ENCODE data around the gene HTATIP2.

HTATIP2 gene

DNA sequence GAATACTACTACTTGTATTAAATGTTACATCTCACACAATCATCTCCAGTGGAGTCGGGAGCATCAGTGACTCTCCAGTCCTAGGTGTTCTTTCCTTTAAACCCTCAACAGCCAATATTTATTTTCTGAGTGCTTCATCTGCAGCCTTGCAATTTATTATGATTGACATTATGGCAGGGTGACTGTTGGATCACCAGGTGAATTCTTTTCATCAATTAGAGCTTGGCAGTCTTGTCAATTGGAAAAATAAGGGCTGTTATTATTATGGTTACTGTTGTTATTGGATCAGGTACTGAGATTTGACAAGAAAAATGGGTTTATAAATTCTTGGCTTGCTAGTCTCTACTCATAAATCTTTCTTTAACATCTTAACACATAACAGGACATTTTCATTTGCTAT is 27.5 kb upstream of the HTATIP2 start:
- whole genome bisulfite sequencing (ENCODE audit: extremely low coverage, insufficient coverage, insufficient read length), result no CpG with 5 or more reads among the region's 1 CpG
- H2BK120ac ChIP-seq (ENCODE audit: insufficient read depth, low read length, poor library complexity), result no peak overlapping the region

GRCh38 chr11:20337526-20338154 is 25.9 kb upstream of the HTATIP2 start:
- no CpG with 5 or more reads among the region's 9 CpGs for WGBS (ENCODE audit: extremely low coverage, insufficient coverage, insufficient read length)

More for the DNA sequence above, 27.5 kb upstream of the HTATIP2 start:
- H3K4me3 ChIP-seq (ENCODE audit: low read depth, low read length), result no peak overlapping the region
- H3K18ac ChIP-seq (ENCODE audit: low read length), result no peak overlapping the region
- no peaks in the 10 kb centered on the region for H3K36me3 ChIP-seq (ENCODE audit: control insufficient read depth in 1 of 2, insufficient read depth in 2 of 2, low read length in 2 of 2)
- H2AK5ac ChIP-seq (ENCODE audit: low read length), result no peak overlapping the region
- DNase-seq, result no peak
- no peak overlapping the region for H3K27ac ChIP-seq (ENCODE audit: low read depth, low read length)
- no peaks in the 10 kb centered on the region for H3K4me1 ChIP-seq (ENCODE audit: control insufficient read depth in 1 of 2, insufficient read depth in 2 of 2, low read length in 2 of 2)
- no peak overlapping the region for H3K4me2 ChIP-seq (ENCODE audit: low read length)
- no peak overlapping the region for H2AFZ ChIP-seq (ENCODE audit: insufficient read depth, low read length, poor library complexity)
- no peaks in the 10 kb centered on the region for H3K79me2 ChIP-seq (ENCODE audit: control insufficient read depth, insufficient read depth, low read length, poor library complexity)
- no peak overlapping the region for H2BK12ac ChIP-seq (ENCODE audit: low read length)
- no peak overlapping the region for H3K4ac ChIP-seq (ENCODE audit: low read depth, low read length)
- no peak overlapping the region for H2BK5ac ChIP-seq (ENCODE audit: low read depth, low read length, poor library complexity)
- H3K79me1 ChIP-seq (ENCODE audit: low read length), result no peaks in the 10 kb centered on the region
- no peaks in the 10 kb centered on the region for H3K27me3 ChIP-seq (ENCODE audit: insufficient read depth, low read length)
- H4K91ac ChIP-seq (ENCODE audit: low read depth, low read length), result no peak overlapping the region
- no peaks in the 10 kb centered on the region for H3K9me3 ChIP-seq (ENCODE audit: insufficient read depth, low read depth, low read length)
- H3K14ac ChIP-seq (ENCODE audit: low read length), result no peak overlapping the region
- H4K12ac ChIP-seq (ENCODE audit: low read depth, low read length), result no peak overlapping the region
- no peak overlapping the region for H3K9ac ChIP-seq (ENCODE audit: low read length)
- H4K8ac ChIP-seq (ENCODE audit: low read depth, low read length), result no peak overlapping the region
- no peak overlapping the region for H3K23ac ChIP-seq (ENCODE audit: low read length)

GRCh38 chr11:20342347-20343141 is 21.0 kb upstream of the HTATIP2 start:
- no peak overlapping the region for H3K14ac ChIP-seq (ENCODE audit: low read length)
- peak overlapping the region; percentile 47 for H3K4me2 ChIP-seq (ENCODE audit: low read length)
- no peak overlapping the region for H4K8ac ChIP-seq (ENCODE audit: low read depth, low read length)
- no peak overlapping the region for H2BK12ac ChIP-seq (ENCODE audit: low read length)
- no peaks in the 10 kb centered on the region for H3K36me3 ChIP-seq (ENCODE audit: control insufficient read depth in 1 of 2, insufficient read depth in 2 of 2, low read length in 2 of 2)
- no peak overlapping the region for H3K18ac ChIP-seq (ENCODE audit: low read length)
- H2BK120ac ChIP-seq (ENCODE audit: insufficient read depth, low read length, poor library complexity), result no peak overlapping the region
- no peaks in the 10 kb centered on the region for H3K27me3 ChIP-seq (ENCODE audit: insufficient read depth, low read length)
- H2AFZ ChIP-seq (ENCODE audit: insufficient read depth, low read length, poor library complexity), result no peak overlapping the region
- H3K4ac ChIP-seq (ENCODE audit: low read depth, low read length), result no peak overlapping the region
- no peak overlapping the region for H3K23ac ChIP-seq (ENCODE audit: low read length)
- H3K4me3 ChIP-seq (ENCODE audit: low read depth, low read length), result no peak overlapping the region
- no peak overlapping the region for H2BK5ac ChIP-seq (ENCODE audit: low read depth, low read length, poor library complexity)
- H3K79me1 ChIP-seq (ENCODE audit: low read length), result no peaks in the 10 kb centered on the region
- no peak overlapping the region for H3K9ac ChIP-seq (ENCODE audit: low read length)
- no peaks in the 10 kb centered on the region for H3K9me3 ChIP-seq (ENCODE audit: insufficient read depth, low read depth, low read length)
- H3K79me2 ChIP-seq (ENCODE audit: control insufficient read depth, insufficient read depth, low read length, poor library complexity), result no peaks in the 10 kb centered on the region
- peaks cover 4 to 10% of the 10 kb centered on the region in 2 experiments for H3K4me1 ChIP-seq (ENCODE audit: control insufficient read depth in 1 of 2, insufficient read depth in 2 of 2, low read length in 2 of 2)
- no peak overlapping the region for H3K27ac ChIP-seq (ENCODE audit: low read depth, low read length)
- no CpG with 5 or more reads among the region's 26 CpGs for WGBS (ENCODE audit: extremely low coverage, insufficient coverage, insufficient read length)
- no peak overlapping the region for H4K91ac ChIP-seq (ENCODE audit: low read depth, low read length)
- DNase-seq, result no peak
- H4K12ac ChIP-seq (ENCODE audit: low read depth, low read length), result no peak overlapping the region
- H2AK5ac ChIP-seq (ENCODE audit: low read length), result no peak overlapping the region

More at GRCh38 chr11:20337526-20338154, 25.9 kb upstream of the HTATIP2 start:
- H2BK12ac ChIP-seq (ENCODE audit: low read length), result no peak overlapping the region
- no peak overlapping the region for H4K8ac ChIP-seq (ENCODE audit: low read depth, low read length)
- H3K18ac ChIP-seq (ENCODE audit: low read length), result no peak overlapping the region
- H2BK5ac ChIP-seq (ENCODE audit: low read depth, low read length, poor library complexity), result no peak overlapping the region
- no peak overlapping the region for H4K91ac ChIP-seq (ENCODE audit: low read depth, low read length)
- H2AFZ ChIP-seq (ENCODE audit: insufficient read depth, low read length, poor library complexity), result no peak overlapping the region
- no peak overlapping the region for H4K12ac ChIP-seq (ENCODE audit: low read depth, low read length)
- no peaks in the 10 kb centered on the region for H3K9me3 ChIP-seq (ENCODE audit: insufficient read depth, low read depth, low read length)
- H3K4me1 ChIP-seq (ENCODE audit: control insufficient read depth in 1 of 2, insufficient read depth in 2 of 2, low read length in 2 of 2), result peaks cover 4% of the 10 kb centered on the region in 2 experiments
- H3K79me2 ChIP-seq (ENCODE audit: control insufficient read depth, insufficient read depth, low read length, poor library complexity), result no peaks in the 10 kb centered on the region
- no peak overlapping the region for H3K27ac ChIP-seq (ENCODE audit: low read depth, low read length)
- peak in 1 of 2 donors; percentile 48 for DNase-seq
- H3K27me3 ChIP-seq (ENCODE audit: insufficient read depth, low read length), result no peaks in the 10 kb centered on the region
- H3K4me2 ChIP-seq (ENCODE audit: low read length), result no peak overlapping the region
- H3K36me3 ChIP-seq (ENCODE audit: control insufficient read depth in 1 of 2, insufficient read depth in 2 of 2, low read length in 2 of 2), result no peaks in the 10 kb centered on the region
- no peak overlapping the region for H3K14ac ChIP-seq (ENCODE audit: low read length)
- no peak overlapping the region for H3K4ac ChIP-seq (ENCODE audit: low read depth, low read length)
- no peak overlapping the region for H3K23ac ChIP-seq (ENCODE audit: low read length)
- no peak overlapping the region for H3K9ac ChIP-seq (ENCODE audit: low read length)
- H2AK5ac ChIP-seq (ENCODE audit: low read length), result no peak overlapping the region
- H3K79me1 ChIP-seq (ENCODE audit: low read length), result no peaks in the 10 kb centered on the region
- H2BK120ac ChIP-seq (ENCODE audit: insufficient read depth, low read length, poor library complexity), result no peak overlapping the region
- H3K4me3 ChIP-seq (ENCODE audit: low read depth, low read length), result no peak overlapping the region

DNA sequence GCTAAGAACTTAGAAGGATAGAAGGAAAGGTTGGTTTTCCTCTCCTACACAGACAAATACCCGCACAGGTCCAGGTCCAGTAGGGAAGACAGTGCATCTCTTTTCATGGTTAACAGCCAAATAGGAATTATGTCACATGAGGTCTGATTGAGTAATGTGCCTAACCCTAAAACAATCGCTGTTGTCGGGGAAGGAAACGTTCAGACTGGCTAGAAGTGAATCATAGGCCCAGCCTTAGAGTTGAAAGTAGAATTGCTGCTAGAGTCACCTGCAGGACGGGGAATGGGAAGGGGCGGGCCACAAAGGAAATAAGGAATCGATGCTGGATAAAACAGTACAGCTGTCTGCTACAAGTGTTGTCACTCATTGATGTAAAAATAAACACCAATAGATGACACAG is 12.4 kb upstream of the HTATIP2 start:
- no peak overlapping the region for H3K23ac ChIP-seq (ENCODE audit: low read length)
- H3K36me3 ChIP-seq (ENCODE audit: control insufficient read depth in 1 of 2, insufficient read depth in 2 of 2, low read length in 2 of 2), result no peaks in the 10 kb centered on the region
- WGBS (ENCODE audit: extremely low coverage, insufficient coverage, insufficient read length), result no CpG with 5 or more reads among the region's 7 CpGs

More for the DNA sequence above, 12.4 kb upstream of the HTATIP2 start:
- Histone ChIP-seq H3K4me1 (ENCODE audit: control insufficient read depth in 1 of 2, insufficient read depth in 2 of 2, low read length in 2 of 2) (peaks cover 0 to 2% of the 10 kb centered on the region in 2 experiments), H3K79me2 (ENCODE audit: control insufficient read depth, insufficient read depth, low read length, poor library complexity) (no peaks in the 10 kb centered on the region), H4K91ac (ENCODE audit: low read depth, low read length) (no peak overlapping the region), H3K27me3 (ENCODE audit: insufficient read depth, low read length) (no peaks in the 10 kb centered on the region), H4K8ac (ENCODE audit: low read depth, low read length) (no peak overlapping the region), H2BK12ac (ENCODE audit: low read length) (no peak overlapping the region), H2BK5ac (ENCODE audit: low read depth, low read length, poor library complexity) (no peak overlapping the region), H2AK5ac (ENCODE audit: low read length) (no peak overlapping the region), H3K18ac (ENCODE audit: low read length) (no peak overlapping the region), H3K14ac (ENCODE audit: low read length) (no peak overlapping the region), H4K12ac (ENCODE audit: low read depth, low read length) (no peak overlapping the region), H2AFZ (ENCODE audit: insufficient read depth, low read length, poor library complexity) (no peak overlapping the region), H3K9ac (ENCODE audit: low read length) (no peak overlapping the region), H3K27ac (ENCODE audit: low read depth, low read length) (no peak overlapping the region), H2BK120ac (ENCODE audit: insufficient read depth, low read length, poor library complexity) (no peak overlapping the region), H3K79me1 (ENCODE audit: low read length) (no peaks in the 10 kb centered on the region), H3K4me3 (ENCODE audit: low read depth, low read length) (no peak overlapping the region), H3K4ac (ENCODE audit: low read depth, low read length) (no peak overlapping the region), H3K4me2 (ENCODE audit: low read length) (no peak overlapping the region), H3K9me3 (ENCODE audit: insufficient read depth, low read depth, low read length) (no peaks in the 10 kb centered on the region)
- no peak for DNase-seq
